Measurements from ENCODE around the gene TMEM94.

Gene TMEM94

GRCh38 chr17:75524970-75525805, 68.8 kb downstream of the TMEM94 start, which contains the start of gene LLGL2:
Gene LLGL2 (plus strand): TSS chr17:75525697. CDS start chr17:75543427, 17,730 bp downstream.
- peak; percentile 57 to 63 for DNase-seq (ENCODE audit: low read depth in 2 of 2)

- DNase-seq (ENCODE audit: low read depth in 2 of 2): no peak
Observed at GRCh38 chr17:75525806-75526554, 69.5 kb downstream of the TMEM94 start.

- no peak for DNase-seq (ENCODE audit: low read depth in 2 of 2)
Observed at GRCh38 chr17:75526555-75527270, 70.3 kb downstream of the TMEM94 start.

- DNase-seq (ENCODE audit: low read depth in 2 of 2): no peak
Observed at GRCh38 chr17:75530837-75531720, 74.6 kb downstream of the TMEM94 start.

GRCh38 chr17:75531721-75532072, 75.3 kb downstream of the TMEM94 start:
- DNase-seq (ENCODE audit: low read depth in 2 of 2): no peak

GRCh38 chr17:75535119-75535537, 78.7 kb downstream of the TMEM94 start:
- peak in 1 of 2 experiments; percentile 41 for DNase-seq (ENCODE audit: low read depth in 2 of 2)

GRCh38 chr17:75535871-75536270, 79.4 kb downstream of the TMEM94 start:
- no peak for DNase-seq (ENCODE audit: low read depth in 2 of 2)

GRCh38 chr17:75536366-75536765, 79.9 kb downstream of the TMEM94 start:
- no peak for DNase-seq (ENCODE audit: low read depth in 2 of 2)

- no peak for DNase-seq (ENCODE audit: low read depth in 2 of 2)
Observed at GRCh38 chr17:75539967-75540729, 83.7 kb downstream of the TMEM94 start.

GRCh38 chr17:75540923-75541503, 84.6 kb downstream of the TMEM94 start:
- no peak for DNase-seq (ENCODE audit: low read depth in 2 of 2)

- no peak for DNase-seq (ENCODE audit: low read depth in 2 of 2)
Observed at GRCh38 chr17:75542229-75542628, 85.8 kb downstream of the TMEM94 start.

GRCh38 chr17:75542728-75543336, 86.4 kb downstream of the TMEM94 start:
- DNase-seq (ENCODE audit: low read depth in 2 of 2): no peak

GRCh38 chr17:75544250-75544649, 87.8 kb downstream of the TMEM94 start:
- no peak for DNase-seq (ENCODE audit: low read depth in 2 of 2)

GRCh38 chr17:75546181-75546580, 89.7 kb downstream of the TMEM94 start:
- DNase-seq (ENCODE audit: low read depth in 2 of 2): no peak

GRCh38 chr17:75547091-75547490, 90.7 kb downstream of the TMEM94 start:
- DNase-seq (ENCODE audit: low read depth in 2 of 2): no peak

GRCh38 chr17:75548813-75549212, 92.4 kb downstream of the TMEM94 start:
- DNase-seq (ENCODE audit: low read depth in 2 of 2): no peak
